ENCODE data around the gene GPC6.

GPC6 gene

DNA sequence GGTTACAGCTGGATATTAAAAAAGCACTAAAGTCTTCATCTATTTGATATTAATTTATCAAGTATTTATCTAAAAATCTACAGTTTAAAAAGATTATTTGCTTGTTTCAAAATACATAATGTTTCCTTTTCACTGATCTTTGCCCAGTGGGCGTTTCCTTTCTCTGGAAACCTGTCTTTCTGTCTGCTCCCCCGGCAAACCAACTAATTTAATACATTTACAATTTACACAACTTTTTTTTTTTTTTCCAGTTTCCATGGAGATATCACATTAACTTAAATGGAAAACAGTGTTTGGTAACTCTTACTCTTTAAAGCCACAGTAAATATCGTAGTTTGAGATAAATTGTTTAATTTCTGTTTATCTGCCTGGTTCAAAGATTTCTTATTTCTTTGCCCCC lies 5.3 kb downstream of the GPC6 start:
- no peak for DNase-seq

GRCh38 chr13:93233997-93234416 lies 7.4 kb downstream of the GPC6 start:
- DNase-seq: no peak

- DNase-seq: no peak
These were observed 7.9 kb downstream of the GPC6 start for GRCh38 chr13:93234459-93234858.

DNA sequence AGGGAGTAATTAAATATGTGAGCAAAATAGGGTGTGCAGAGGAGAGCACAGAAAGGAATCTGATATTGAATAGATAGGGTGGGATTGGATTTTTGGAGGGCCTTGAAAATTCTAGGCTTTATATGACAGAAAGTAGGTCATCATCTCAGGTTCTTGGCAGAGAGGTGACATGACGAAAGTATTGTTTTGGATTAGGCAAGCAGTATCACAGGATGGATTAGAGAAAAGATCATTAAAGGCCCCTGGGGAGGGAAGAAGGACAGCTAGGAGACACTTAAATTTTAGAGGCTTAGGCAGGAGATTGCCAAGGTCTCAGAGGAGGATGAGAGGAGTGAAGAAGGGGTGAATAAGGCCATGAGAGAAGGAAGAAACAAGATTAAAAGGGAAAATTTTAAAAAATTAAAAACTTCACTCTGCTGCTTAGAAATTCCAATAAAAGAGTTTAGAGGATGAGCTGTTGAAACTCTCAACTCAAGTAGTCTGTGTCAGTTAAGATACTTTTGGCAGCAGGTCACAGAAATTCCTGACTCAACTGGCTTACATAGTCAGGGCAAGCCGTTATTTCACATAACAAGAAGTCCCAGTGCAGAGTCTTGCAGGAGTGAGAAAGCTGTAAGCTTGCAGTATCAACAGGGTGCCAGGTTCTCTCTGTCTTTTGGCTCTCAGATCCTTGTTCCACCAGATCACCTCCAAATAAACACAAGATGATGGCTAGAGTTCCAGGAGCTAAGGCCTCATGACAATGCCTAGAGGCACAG lies 8.8 kb downstream of the GPC6 start:
- DNase-seq: no peak

- DNase-seq: no peak
These were observed 12.1 kb downstream of the GPC6 start for GRCh38 chr13:93238711-93239110.

- DNase-seq: no peak
These were observed 16.9 kb downstream of the GPC6 start for GRCh38 chr13:93243375-93244063.

DNA sequence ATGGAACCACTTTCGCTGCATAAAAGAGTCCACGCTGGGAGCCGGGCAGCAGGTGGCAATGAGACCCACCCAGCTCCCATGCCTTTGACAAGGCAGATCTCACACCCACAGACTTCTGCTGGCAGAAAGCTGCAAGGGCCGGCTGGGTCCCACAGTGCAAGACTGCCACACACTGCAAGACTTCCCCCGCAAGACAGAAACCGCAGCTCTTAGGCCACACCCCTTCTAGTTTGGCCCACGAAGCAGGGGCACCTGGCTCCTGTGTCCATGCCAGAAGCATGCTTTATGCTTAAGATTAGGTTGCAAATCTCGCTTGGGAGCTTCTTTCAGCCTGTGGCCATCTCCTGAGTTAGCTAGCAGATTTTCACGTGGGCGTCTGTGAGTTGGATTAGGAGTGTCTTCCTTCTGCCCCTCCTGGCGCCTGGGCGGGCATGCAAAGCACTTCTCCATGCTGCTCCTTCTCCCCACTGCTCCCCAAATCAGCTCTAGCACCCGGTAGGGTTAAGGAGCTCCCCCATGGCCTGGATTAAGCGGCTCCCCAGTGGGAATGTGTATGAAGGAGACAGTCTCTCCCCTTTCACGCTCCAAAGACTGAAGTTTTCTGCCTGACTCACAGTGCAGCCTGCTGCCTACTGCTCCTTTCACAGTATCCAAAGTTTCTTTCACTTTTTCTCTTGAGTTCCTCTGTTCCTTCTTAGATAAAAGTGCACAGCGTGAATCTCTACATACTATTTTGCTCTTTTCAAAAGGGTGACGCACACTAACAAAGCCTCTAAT lies 17.7 kb downstream of the GPC6 start:
- DNase-seq: no peak

DNA sequence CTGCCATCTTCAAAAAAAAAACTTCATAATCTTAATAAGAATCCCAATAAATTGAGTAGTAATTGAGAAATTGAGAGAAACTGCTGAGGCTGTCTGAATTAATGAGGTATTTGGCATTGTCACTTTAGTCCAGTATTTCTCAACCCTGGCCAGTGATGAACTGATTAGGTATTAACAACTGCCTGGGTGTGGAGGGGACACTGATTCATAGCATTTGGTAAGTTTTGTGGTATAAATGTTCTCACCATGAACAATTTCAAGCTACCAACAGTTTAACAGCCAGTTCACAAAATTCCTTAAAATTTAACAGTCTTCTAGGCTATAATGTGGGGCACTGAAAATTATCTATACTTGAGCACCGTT lies 18.3 kb downstream of the GPC6 start:
- no peak for DNase-seq

DNA sequence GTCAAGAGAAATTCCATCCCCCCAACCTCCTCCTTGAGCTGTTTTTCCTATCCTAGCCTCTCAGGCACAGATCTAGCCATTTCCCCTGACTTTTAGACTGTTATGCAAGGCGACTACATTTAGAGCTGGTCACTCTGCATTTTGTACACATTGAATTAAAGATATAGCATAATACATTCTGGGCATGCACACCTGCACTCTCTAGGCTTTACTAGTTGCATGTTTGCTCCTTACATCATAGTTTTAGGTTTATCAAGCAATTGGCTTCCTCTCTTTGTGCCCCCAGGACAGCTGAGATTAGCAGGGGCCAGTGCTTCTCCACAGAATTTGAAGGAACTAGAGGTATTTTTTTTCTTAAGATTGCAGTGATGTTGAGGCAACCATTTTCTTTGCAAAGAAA lies 19.5 kb downstream of the GPC6 start:
- DNase-seq: no peak

DNA sequence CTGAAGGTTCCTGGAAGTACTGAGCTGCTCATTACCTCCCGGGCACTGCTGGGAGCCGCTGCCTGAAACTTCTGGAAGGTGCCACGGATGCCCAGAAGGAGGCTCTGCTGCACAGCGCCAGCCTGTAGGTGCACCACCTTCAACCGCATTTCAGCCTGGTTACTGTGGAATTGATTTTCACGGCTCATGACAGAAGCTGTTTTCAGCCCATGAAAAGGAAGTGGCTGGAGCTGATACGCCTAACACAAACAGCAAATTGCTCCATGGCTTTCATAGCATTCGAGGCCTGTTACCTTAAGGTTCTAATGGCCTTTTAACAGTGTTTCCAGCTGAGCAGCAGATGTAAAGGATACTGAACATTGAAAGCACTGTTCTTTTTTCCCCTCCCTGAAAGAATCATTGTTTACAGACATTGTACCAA lies 22.0 kb downstream of the GPC6 start:
- DNase-seq: no peak

DNA sequence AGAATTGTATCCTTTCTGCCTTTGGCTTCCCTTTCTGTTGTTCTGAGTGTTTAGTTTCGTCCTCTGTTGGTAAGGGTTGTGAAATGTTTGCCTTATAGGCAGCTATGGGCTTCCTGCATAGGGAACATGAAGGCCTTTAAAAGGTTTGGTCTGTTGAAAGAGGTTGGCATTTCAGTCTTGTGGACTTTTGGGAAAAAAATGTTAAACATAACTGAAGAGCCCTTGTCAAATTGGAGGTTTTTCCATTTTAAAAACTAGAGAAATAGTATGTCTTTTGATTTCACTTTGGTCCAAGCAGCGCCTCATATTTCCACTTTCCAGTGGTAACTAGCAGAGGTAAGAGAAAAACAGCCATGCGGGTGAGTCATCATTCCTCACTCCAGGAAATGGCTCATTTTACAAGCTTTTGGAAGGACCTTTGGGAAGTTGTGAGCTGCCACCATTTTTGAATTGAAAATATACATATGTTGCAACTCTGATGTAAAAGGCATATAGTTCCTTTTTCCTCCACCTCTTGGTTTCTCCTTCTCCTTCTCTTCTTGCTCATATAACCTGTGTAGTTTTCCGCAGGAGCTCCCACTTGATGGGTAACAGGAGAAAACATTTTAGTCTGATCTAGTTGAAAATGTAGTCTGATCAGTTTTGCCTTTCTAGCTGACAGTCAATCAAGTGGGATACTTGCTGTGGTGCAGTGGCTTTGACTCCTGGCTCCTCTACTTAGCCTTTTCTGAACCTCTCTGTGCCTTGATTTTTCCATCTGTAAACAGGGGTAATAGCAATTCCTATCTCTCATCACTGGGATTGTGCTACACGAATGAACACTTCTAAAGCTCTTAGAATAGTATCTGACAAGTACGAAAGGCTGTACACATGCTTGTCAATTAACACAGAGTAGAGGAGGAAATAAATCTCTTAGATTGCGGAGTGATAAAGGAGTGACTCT lies 23.0 kb downstream of the GPC6 start:
- no peak for DNase-seq

DNA sequence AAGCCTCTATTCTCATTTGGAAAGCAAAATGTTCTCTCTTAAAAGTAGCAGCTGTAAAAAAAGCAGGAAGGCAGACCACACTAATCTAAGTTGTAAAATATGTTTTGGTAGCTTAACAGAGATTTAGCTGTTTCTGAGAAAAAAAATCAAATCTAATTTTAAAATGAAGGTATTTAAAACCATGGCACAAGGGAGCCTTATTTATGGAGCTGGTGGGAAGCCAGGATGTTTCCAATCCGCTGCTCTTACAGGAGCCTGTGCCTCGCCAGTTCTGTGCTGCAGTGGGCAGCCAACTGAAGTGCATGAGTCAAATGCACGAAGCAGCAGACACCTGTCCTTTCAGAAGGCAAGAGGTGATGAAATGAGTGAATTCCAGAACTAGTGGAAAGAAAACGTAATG lies 28.2 kb downstream of the GPC6 start:
- no peak for DNase-seq

- no peak for DNase-seq
These were observed 30.4 kb downstream of the GPC6 start for GRCh38 chr13:93256998-93257397.

- no peak for DNase-seq
These were observed 33.0 kb downstream of the GPC6 start for GRCh38 chr13:93259527-93260080.

GRCh38 chr13:93260591-93260990 lies 34.0 kb downstream of the GPC6 start:
- no peak for DNase-seq

DNA sequence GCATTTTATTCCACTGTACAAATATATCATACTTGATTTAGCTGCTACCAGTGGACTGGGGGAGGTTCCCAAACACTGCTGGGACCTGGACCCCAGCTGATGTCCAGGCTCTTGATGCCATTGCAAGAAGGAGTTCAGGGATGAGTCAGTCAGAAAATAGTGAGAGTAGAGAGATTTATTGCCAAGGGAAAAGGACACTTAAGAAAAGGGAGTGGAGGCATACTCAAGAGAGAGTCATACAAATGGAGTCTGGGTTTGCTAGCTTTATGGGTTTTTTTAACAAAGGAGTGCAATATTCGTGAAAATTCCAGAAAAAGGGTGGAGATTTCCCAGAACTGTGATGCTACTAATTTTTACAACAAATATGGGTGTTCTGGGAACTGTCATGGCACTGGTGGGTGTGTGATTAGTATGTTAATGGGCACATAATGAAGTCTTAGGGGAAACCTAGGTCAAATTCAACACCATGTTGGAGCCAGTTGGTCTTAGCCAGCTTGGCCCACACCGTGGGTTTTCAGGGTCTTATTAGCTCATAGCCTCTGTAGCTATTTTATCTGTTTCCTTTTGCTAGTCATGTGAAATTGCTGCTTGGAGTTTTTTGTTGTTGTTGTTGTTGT lies 36.2 kb downstream of the GPC6 start:
- no peak for DNase-seq

DNA sequence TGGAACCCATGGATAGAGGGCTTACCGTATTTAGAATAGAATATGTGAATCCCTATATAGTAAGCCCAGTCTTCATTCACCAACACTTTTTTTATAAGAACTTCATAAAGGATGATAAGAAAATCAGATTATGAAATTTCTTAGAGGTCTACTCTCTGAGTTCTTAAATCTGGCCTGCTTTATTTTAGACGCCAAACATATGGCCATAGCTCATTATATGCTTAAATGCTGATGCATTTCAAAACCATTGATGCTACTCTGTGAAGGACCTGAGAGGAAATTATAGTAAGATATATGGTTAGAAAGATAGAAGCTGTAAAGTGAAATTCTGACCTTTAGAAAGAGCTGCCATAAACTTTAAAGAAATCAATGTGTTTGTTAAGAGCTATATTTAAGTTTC lies 38.3 kb downstream of the GPC6 start:
- DNase-seq: no peak

- no peak for DNase-seq
These were observed 39.2 kb downstream of the GPC6 start for GRCh38 chr13:93265800-93266199.

DNA sequence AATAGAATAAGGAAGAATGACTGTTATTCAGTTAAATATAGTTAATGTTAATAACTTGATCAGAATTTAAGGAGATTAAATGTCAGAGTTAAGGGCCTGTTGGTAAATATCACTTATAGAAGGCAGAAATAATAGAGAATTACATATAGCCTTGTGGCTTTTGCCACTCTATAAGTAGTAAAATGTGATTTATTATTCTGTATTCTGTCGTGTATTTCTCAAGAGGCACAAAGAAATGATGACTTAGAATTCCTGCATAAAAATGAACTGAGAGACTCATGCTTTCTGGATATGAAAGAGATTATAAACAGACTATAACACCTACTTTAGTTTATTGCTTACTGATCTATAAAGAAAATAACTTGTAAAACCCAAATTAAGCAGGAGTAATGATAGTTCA lies 40.1 kb downstream of the GPC6 start:
- no peak for DNase-seq

DNA sequence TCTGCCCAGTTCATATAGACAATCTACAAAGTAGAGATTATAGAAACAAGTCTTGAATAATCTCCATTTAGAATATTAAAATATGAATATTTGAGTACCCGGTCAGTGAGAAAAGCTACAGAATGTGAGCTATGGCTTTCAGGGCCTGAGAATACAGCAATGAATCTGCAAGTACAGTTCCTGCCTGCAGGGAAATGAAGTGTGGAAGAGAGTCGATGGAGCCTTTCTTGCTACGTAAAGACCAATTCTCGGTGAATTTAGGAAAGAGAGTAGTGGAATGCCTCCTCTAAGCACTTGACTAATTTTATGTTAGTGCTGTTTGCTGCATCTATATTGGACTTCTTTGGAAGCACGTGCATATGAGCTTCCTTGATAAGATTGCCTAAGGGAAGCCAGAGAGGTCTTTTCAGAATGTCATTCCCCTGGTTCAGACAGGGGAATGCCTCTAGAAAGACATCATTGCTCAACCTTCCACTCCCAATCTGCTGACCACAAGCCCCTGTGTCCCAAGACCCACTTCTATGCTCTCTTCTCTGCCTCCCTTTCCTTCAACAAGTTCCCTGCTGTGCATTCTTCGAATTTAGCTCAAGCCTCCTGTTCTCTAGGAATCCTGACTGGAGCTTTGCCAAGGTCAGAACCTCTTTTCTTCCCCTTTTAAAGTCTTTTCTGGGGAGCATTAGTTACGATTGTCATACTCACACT lies 41.9 kb downstream of the GPC6 start:
- no peak for DNase-seq
